Nasal cavity respiratory epithelium epithelial cell of viscerocranial mucosa (primary cell): ENCODE measurements around the gene DUSP11. TPM values are rescaled to one million over a fixed set of nuclear protein-coding genes. Genes with fewer than 3 reads are reported as not detected.

ENCODE experiments used
- total RNA-seq: library from RNA; depleted of rRNA; stranded (reverse); fragments of >200 nt; gene quantifications from 2 replicates; pipeline ENCODE4 v1.2.3, GENCODE V29; 2014

Gene DUSP11
- 38.3 and 47.5 TPM in 2 replicates for total RNA-seq

GRCh38 chr2:73779467-73780236, at the start of gene DUSP11:
Gene DUSP11, minus strand, starts transcription at chr2:73780103. Its CDS starts 129 bp downstream, at chr2:73779974.

GRCh38 chr2:73828818-73829570, 49.1 kb upstream of the DUSP11 start, which contains the start of gene STAMBP:
Gene STAMBP, plus strand, starts transcription at chr2:73828961. Its CDS starts 1,896 bp downstream, at chr2:73830857.

GRCh38 chr2:73783883-73784282, 4.0 kb upstream of the DUSP11 start, which contains the start of gene C2orf78:
Gene C2orf78, plus strand, starts transcription at chr2:73784183. Its CDS starts 127 bp downstream, at chr2:73784310.

GRCh38 chr2:73736855-73737779, 42.8 kb downstream of the DUSP11 start, which contains the start of gene TPRKB:
Gene TPRKB, minus strand, starts transcription at chr2:73737345. Its CDS starts 2,776 bp downstream, at chr2:73734569.

Other genes starting within 250 kb of the DUSP11 start
- gene NAT8, start 137.7 kb downstream of the DUSP11 start, total RNA-seq = not detected in 2 replicates
- gene TPRKB, start 42.8 kb downstream of the DUSP11 start, total RNA-seq = 16.8 and 18.8 TPM in 2 replicates
- not detected in 2 replicates for gene C2orf78, start 4.1 kb upstream of the DUSP11 start, total RNA-seq
- gene STAMBP, start 48.9 kb upstream of the DUSP11 start, total RNA-seq = 34.9 and 61.8 TPM in 2 replicates
- gene ACTG2, start 112.9 kb upstream of the DUSP11 start, total RNA-seq = under 0.01 and 0.21 TPM in 2 replicates
- 29.6 and 45.5 TPM in 2 replicates for gene DGUOK, start 146.8 kb upstream of the DUSP11 start, total RNA-seq
- 8.9 and 15.1 TPM in 2 replicates for gene TET3, start 204.8 kb upstream of the DUSP11 start, total RNA-seq